K562 (cell line): ENCODE measurements around the gene GSS. TPM values are rescaled to one million over a fixed set of nuclear protein-coding genes. Genes with fewer than 3 reads are reported as not detected.

Source experiments
- ATAC-seq: fragments of 200-7000 bp; cut with Tn5 transposase; 3 replicates; pipeline ENCODE4 v1.9.1; 2020; ENCODE audit warnings: moderate library complexity
- BruUV-seq: library from RNA; stranded (reverse); fragments of 400-500 nt; replicated peaks from 2 replicates; lab custom pipeline; 2021; lab: Mats Ljungman, UMichigan
- CTCF ChIA-PET: fragments of 300-600 bp; formaldehyde crosslinking; extraction: SDS; loops from one replicate; lab custom pipeline; 2021; ENCODE audit warnings: low intra/inter-chr PET ratio; lab: Yijun Ruan, JAX
- POLR2A ChIA-PET: fragments of 300-600, 350-650 bp; sonication (Branson Sonifier 250); formaldehyde crosslinking; extraction: SDS; loops from one replicate; lab custom pipeline; 2021; ENCODE audit warnings: antibody characterized with exemption, inconsistent platforms; lab: Yijun Ruan, JAX
- DNase-seq, 4 experiments: peaks; one replicate each; pipeline versions ENCODE4 v3.0.0 to v3.0.0-alpha.2; 2011 to 2018; ENCODE audit warnings: low spot score in 3 of 4, mixed read lengths in 3 of 4; ENCODE audit errors: extremely low read depth in 1 of 4
- FAIRE-seq: peaks from 2 replicates; lab custom pipeline; 2011; peaks lifted over from hg19 to GRCh38; lab: Jason Lieb, UNC
- H2AFZ ChIP-seq: 2 replicates; pipeline ENCODE4 v1.6.0; 2011; ENCODE audit warnings: low read depth, low read length, control low read depth, inconsistent platforms
- H3K27ac ChIP-seq: fragments of 200-600 bp; 3 replicates; pipeline ENCODE4 v1.8.0; 2011; ENCODE audit warnings: low read depth, mild to moderate bottlenecking, control low read depth, inconsistent platforms, low read length, moderate library complexity, mixed read lengths; ENCODE audit errors: extremely low read depth
- H3K27me3 ChIP-seq, 2 experiments: fragments of 300-600 bp in 1 of 2; 2 replicates in 1 of 2; 3 replicates in 1 of 2; pipeline versions ENCODE4 v1.6.0 to v1.8.0; 2011; ENCODE audit warnings: inconsistent platforms in 2 of 2, low read length in 2 of 2, mild to moderate bottlenecking in 1 of 2, mixed read lengths in 1 of 2, moderate library complexity in 1 of 2; ENCODE audit not compliant: control insufficient read depth in 2 of 2, insufficient read depth in 2 of 2
- H3K36me3 ChIP-seq: fragments of 300-600 bp; 3 replicates; pipeline ENCODE4 v1.8.0; 2011; ENCODE audit warnings: mild to moderate bottlenecking, low read length, inconsistent platforms; ENCODE audit not compliant: control insufficient read depth, insufficient read depth
- H3K4me1 ChIP-seq, 2 experiments: fragments of 200-600 bp in 1 of 2; replicated peaks in 1 of 2; 2 replicates in 1 of 2; 3 replicates in 1 of 2; pipeline versions ENCODE4 v1.5.1 to v1.8.0; 2011; ENCODE audit warnings: inconsistent platforms in 2 of 2, low read length in 2 of 2, mild to moderate bottlenecking in 1 of 2, mixed read lengths in 1 of 2, moderate library complexity in 1 of 2; ENCODE audit not compliant: control insufficient read depth in 2 of 2, insufficient read depth in 2 of 2
- H3K4me2 ChIP-seq: 2 replicates; pipeline ENCODE4 v1.6.1; 2011; ENCODE audit warnings: low read length, control low read depth, inconsistent platforms, mixed read lengths; ENCODE audit not compliant: insufficient read depth
- H3K4me3 ChIP-seq: fragments of 200-600 bp; sonication (generic), shearing (Covaris generic); 2 replicates; pipeline ENCODE4 v1.5.1; 2016; ENCODE audit warnings: control low read depth, inconsistent platforms
- H3K79me2 ChIP-seq: fragments of 200-600 bp; 3 replicates; pipeline ENCODE4 v1.8.0; 2011; ENCODE audit warnings: low read length, inconsistent platforms; ENCODE audit not compliant: control insufficient read depth, insufficient read depth
- H3K9ac ChIP-seq, 2 experiments: 2 replicates each; pipeline versions ENCODE4 v1.6.0 to v1.6.1; 2011; ENCODE audit warnings: low read depth in 2 of 2, low read length in 2 of 2, control low read depth in 1 of 2, inconsistent platforms in 1 of 2, mild to moderate bottlenecking in 1 of 2, mixed read lengths in 1 of 2; ENCODE audit not compliant: insufficient read depth in 1 of 2
- H3K9me1 ChIP-seq: one replicate; pipeline ENCODE4 v1.6.0; 2011; ENCODE audit warnings: inconsistent platforms, mild to moderate bottlenecking, low read length, moderate library complexity; ENCODE audit not compliant: control insufficient read depth, insufficient read depth
- H3K9me3 ChIP-seq: replicated peaks from 2 replicates; pipeline ENCODE4 v1.5.1; 2011; ENCODE audit warnings: low read depth, low read length, inconsistent platforms; ENCODE audit not compliant: control insufficient read depth, insufficient read depth
- H4K20me1 ChIP-seq: replicated peaks from 2 replicates; pipeline ENCODE4 v1.6.1; 2011; ENCODE audit warnings: low read length, inconsistent platforms, mixed read lengths; ENCODE audit not compliant: control insufficient read depth, insufficient read depth
- CAMTA2 ChIP-seq: fragments of 250-450 bp; sonication (Bioruptor Pico); conservative IDR thresholded peaks from 2 replicates; pipeline ENCODE4 v1.5.1; 2022
- CBFB ChIP-seq: sonication (generic); formaldehyde crosslinking; IDR thresholded peaks from 2 replicates; pipeline ENCODE4 v1.4.0; 2020; ENCODE audit warnings: mild to moderate bottlenecking, missing genetic modification reagents
- DACH1 ChIP-seq: fragments of 450-650 bp; IDR thresholded peaks from 2 replicates; pipeline ENCODE4 v1.6.1; 2018; ENCODE audit not compliant: partially characterized antibody
- DMBX1 ChIP-seq: fragments of 250-450 bp; sonication (Bioruptor Pico); IDR thresholded peaks from 2 replicates; pipeline ENCODE4 v1.8.0; 2022; ENCODE audit warnings: inconsistent platforms, mild to moderate bottlenecking, moderate library complexity, borderline replicate concordance
- PKNOX1 ChIP-seq: fragments of 450-650 bp; IDR thresholded peaks from 2 replicates; pipeline ENCODE4 v1.6.1; 2016
- ZNF586 ChIP-seq: fragments of 450-650 bp; formaldehyde crosslinking; conservative IDR thresholded peaks from 2 replicates; pipeline ENCODE4 v1.4.0; 2020; ENCODE audit warnings: mild to moderate bottlenecking, moderate library complexity
- WGBS: fragments of 100-300 bp; shearing (Covaris generic); methylation state at CpG from one replicate; pipeline ENCODE4 v1.1.6; 2016; ENCODE audit warnings: low coverage, mixed read lengths; ENCODE audit not compliant: insufficient coverage; ENCODE audit errors: missing lambda C conversion rate; 5-methylcytosine and 5-hydroxymethylcytosine counted together
- in situ Hi-C: fragments of 300-500 bp; cut with MboI; formaldehyde crosslinking; loops from 4 replicates; pipeline ENCODE4 v1.15.0; 2018; ENCODE audit warnings: inconsistent platforms, mixed read lengths
- intact Hi-C: fragments of 100-400 bp; cut with micrococcal nuclease; formaldehyde crosslinking; loops from 2 replicates; pipeline ENCODE4 v1.14.2; 2022
- polyA plus RNA-seq, 8 experiments: library from polyadenylated mRNA; depleted of rRNA in 4 of 8; stranded (reverse) in 5 of 8; unstranded in 3 of 8; fragments of >200 nt; fragmentation: Nextera tagmentation in 2 of 8; fragmentation: Illumina TruSeq in 1 of 8; extraction: Ambion mirVana in 2 of 8; extraction: Trizol in 1 of 8; gene quantifications; 2 replicates each; pipeline versions ENCODE4 v1.2.1 to v1.2.3, GENCODE V29; 2011 to 2014; ENCODE audit warnings: inconsistent platforms in 1 of 8, missing spikeins in 1 of 8
- total RNA-seq, 7 experiments: library from RNA; depleted of rRNA in 6 of 7; stranded (reverse); fragments of >200 nt in 6 of 7; fragmentation: Illumina TruSeq in 2 of 7; extraction: Trizol in 2 of 7; gene quantifications; 2 replicates each; pipeline versions ENCODE4 v1.2.1 to v1.2.3, GENCODE V29; 2011 to 2021; ENCODE audit warnings: low replicate concordance in 1 of 7

Gene GSS
- total and polyA plus RNA-seq, 9 of the 15 experiments (the other 6 are each of a cell fraction or from before 2014, with no cell fraction given) = 18.4 to 165 (median 89.4) TPM

GRCh38 chr20:34970846-34971560 is 15.4 kb upstream of the GSS start:
- Histone ChIP-seq H3K9me1 (no peaks in the 10 kb centered on the region), H3K27ac (no peak overlapping the region), H3K27me3 (no peaks in the 10 kb centered on the region), H3K9ac (0 out of 4 replicates have a peak overlapping the region, but pooled peaks of 1 of the 2 experiments have one; percentile 33), H3K4me2 (no peak overlapping the region), H4K20me1 (no peaks in the 10 kb centered on the region), H3K79me2 (no peaks in the 10 kb centered on the region), H3K36me3 (no peaks in the 10 kb centered on the region), H3K4me3 (no peak overlapping the region), H3K4me1 (peaks cover 5 to 8% of the 10 kb centered on the region in 2 experiments; a peak in 3 of 5 replicates), H2AFZ (no peak overlapping the region), H3K9me3 (no peaks in the 10 kb centered on the region)
- TF ChIP-seq CAMTA2 (CRISPR knock-in tag) (no peak), DACH1 (peak; percentile 37), DMBX1 (CRISPR knock-in tag) (no peak), CBFB (CRISPR knock-in tag) (no peak), ZNF586 (no peak), PKNOX1 (no peak)
- WGBS = 55% methylated on average over 9 of the region's 9 CpGs
- FAIRE-seq (no peak), ATAC-seq (no peak), DNase-seq (no peak)
- no TSS peak for BruUV-seq
- ChIA-PET POLR2A (interaction anchor here (0.6 to 3.6 kb wide), 4 partner anchors 15 to 519 kb away, joined by 3 to 12 read pairs (median 3); partner anchors contain the start of genes GSS and MYH7B), CTCF (no interaction called here)
- in situ Hi-C loops (no loop called here), intact Hi-C loops (no loop called here)
